NCI-H2171 treated with DMSO at 0.1 percent for 48 hours (cell line): ENCODE data around the gene PPP1R3F.
A peak's percentile ranks its signal among the peaks of the same experiment; 100 is the strongest.

Source experiments
- DNase-seq: peaks from one replicate; lab custom pipeline; 2025; lab: John Stamatoyannopoulos, UW

Gene PPP1R3F

GRCh38 chrX:49269767-49270248 lies at the start of gene PPP1R3F:
PPP1R3F (plus strand) TSS chrX:49269793; CDS start chrX:49269870, 77 bp downstream.
- no peak for DNase-seq

- DNase-seq, result no peak
Measured at GRCh38 chrX:49220100-49220499, 49.5 kb upstream of the PPP1R3F start.

- DNase-seq, result no peak
Measured at GRCh38 chrX:49221868-49222267, 47.7 kb upstream of the PPP1R3F start.

GRCh38 chrX:49225858-49226257 lies 43.7 kb upstream of the PPP1R3F start:
- no peak for DNase-seq

- no peak for DNase-seq
Measured at GRCh38 chrX:49226946-49227345, 42.6 kb upstream of the PPP1R3F start.

- no peak for DNase-seq
Measured at GRCh38 chrX:49227726-49228125, 41.9 kb upstream of the PPP1R3F start.

GRCh38 chrX:49228185-49228584 lies 41.4 kb upstream of the PPP1R3F start:
- DNase-seq, result no peak

GRCh38 chrX:49230500-49231232 lies 38.9 kb upstream of the PPP1R3F start:
- DNase-seq, result peak; percentile 53

- DNase-seq, result no peak
Measured at GRCh38 chrX:49231333-49232000, 38.1 kb upstream of the PPP1R3F start.

- DNase-seq, result no peak
Measured at GRCh38 chrX:49232525-49232924, 37.1 kb upstream of the PPP1R3F start.

- DNase-seq, result no peak
Measured at GRCh38 chrX:49233176-49233575, 36.4 kb upstream of the PPP1R3F start, which contains the start of gene CACNA1F. CACNA1F (minus strand) TSS chrX:49233340; CDS start chrX:49233309, 31 bp downstream.

- DNase-seq, result no peak
Measured at GRCh38 chrX:49233887-49234555, 35.6 kb upstream of the PPP1R3F start.

- DNase-seq, result no peak
Measured at GRCh38 chrX:49237060-49237459, 32.5 kb upstream of the PPP1R3F start.

GRCh38 chrX:49238735-49239134 lies 30.9 kb upstream of the PPP1R3F start:
- no peak for DNase-seq

- no peak for DNase-seq
Measured at GRCh38 chrX:49242545-49243066, 27.0 kb upstream of the PPP1R3F start.

- no peak for DNase-seq
Measured at GRCh38 chrX:49243166-49243565, 26.4 kb upstream of the PPP1R3F start.

GRCh38 chrX:49244207-49244606 lies 25.4 kb upstream of the PPP1R3F start:
- DNase-seq, result no peak

GRCh38 chrX:49246541-49246940 lies 23.1 kb upstream of the PPP1R3F start:
- DNase-seq, result no peak

GRCh38 chrX:49247346-49247745 lies 22.2 kb upstream of the PPP1R3F start:
- no peak for DNase-seq

GRCh38 chrX:49247916-49248811 lies 21.4 kb upstream of the PPP1R3F start:
- DNase-seq, result peak; percentile 53

GRCh38 chrX:49249071-49249470 lies 20.5 kb upstream of the PPP1R3F start:
- DNase-seq, result no peak
